Uterus (tissue), 4 donors: ENCODE measurements around the gene UMODL1. TPM values are rescaled to one million over a fixed set of nuclear protein-coding genes. Genes with fewer than 3 reads are reported as not detected.

Experiments used
- DNase-seq, 2 donors: peaks; one replicate each; pipeline ENCODE4 v3.0.0-alpha.2; 2019 to 2020
- H3K27ac ChIP-seq, 2 donors: fragments of 200-600 bp; sonication (generic); 1 replicate in 1 of 2; 2 replicates in 1 of 2; pipeline ENCODE4 v1.5.1; 2016 to 2018
- H3K27me3 ChIP-seq, 2 donors: fragments of 200-600 bp; sonication (generic); one replicate each; pipeline ENCODE4 v1.5.1; 2018 to 2019; ENCODE audit warnings: control low read depth in 1 of 2
- H3K36me3 ChIP-seq, 2 donors: fragments of 200-600 bp; sonication (generic); one replicate each; pipeline ENCODE4 v1.5.1; 2019; ENCODE audit warnings: control low read depth in 1 of 2
- H3K4me1 ChIP-seq, 2 donors: fragments of 200-600 bp; sonication (generic); one replicate each; pipeline ENCODE4 v1.5.1; 2018 to 2019; ENCODE audit warnings: control low read depth in 1 of 2
- H3K4me3 ChIP-seq, 2 donors: fragments of 200-600 bp; sonication (generic); 1 replicate in 1 of 2; 2 replicates in 1 of 2; pipeline ENCODE4 v1.5.1; 2018 to 2019; ENCODE audit warnings: mild to moderate bottlenecking in 1 of 2
- H3K9me3 ChIP-seq, 2 donors: fragments of 200-600 bp; sonication (generic); one replicate each; pipeline ENCODE4 v1.5.1; 2019; ENCODE audit warnings: control low read depth in 1 of 2
- CTCF ChIP-seq, 4 experiments: fragments of 200-600 bp in 2 of 4; fragments of 450-650 bp in 2 of 4; sonication (generic) in 2 of 4; IDR thresholded peaks; one replicate each; pipeline ENCODE4 v1.5.1; 2016 to 2019; ENCODE audit warnings: antibody characterized with exemption in 4 of 4, mild to moderate bottlenecking in 2 of 4, moderate library complexity in 1 of 4
- POLR2A ChIP-seq, 2 donors: fragments of 450-650 bp; IDR thresholded peaks; one replicate each; pipeline ENCODE4 v1.6.1; 2016; ENCODE audit warnings: antibody characterized with exemption in 2 of 2, mild to moderate bottlenecking in 1 of 2, moderate library complexity in 1 of 2
- intact Hi-C: fragments of 100-400 bp; cut with DNase I; formaldehyde crosslinking; loops from one replicate; pipeline ENCODE4 v1.15.1; 2023; ENCODE audit warnings: low total_unique reads
- total RNA-seq, 4 donors: library from RNA; depleted of rRNA in 3 of 4; stranded (reverse); fragments of >200 nt in 3 of 4; gene quantifications; one replicate each; pipeline versions ENCODE4 v1.1.0 to v1.2.4, GENCODE V29; 2014 to 2023
- donor health status: DM: yes; HTN: yes; CAD: no.

The UMODL1 gene
- total RNA-seq, 4 donors from 2014 or later, result not detected

GRCh38 chr21:42107177-42107880 is 36.2 kb downstream of the UMODL1 start:
- TF ChIP-seq POLR2A (IDR thresholded peaks at IDR 0.05) (no peak), CTCF (IDR thresholded peaks at IDR 0.05) (no peak)
- no peaks in the 10 kb centered on the region for H3K27me3 ChIP-seq
- no peaks in the 10 kb centered on the region for H3K36me3 ChIP-seq
- no peak overlapping the region for H3K27ac ChIP-seq
- H3K4me1 ChIP-seq, result no peaks in the 10 kb centered on the region
- no peak overlapping the region for H3K4me3 ChIP-seq
- no peaks in the 10 kb centered on the region for H3K9me3 ChIP-seq
- DNase-seq, result no peak
- intact Hi-C loops, result no loop called here

DNA sequence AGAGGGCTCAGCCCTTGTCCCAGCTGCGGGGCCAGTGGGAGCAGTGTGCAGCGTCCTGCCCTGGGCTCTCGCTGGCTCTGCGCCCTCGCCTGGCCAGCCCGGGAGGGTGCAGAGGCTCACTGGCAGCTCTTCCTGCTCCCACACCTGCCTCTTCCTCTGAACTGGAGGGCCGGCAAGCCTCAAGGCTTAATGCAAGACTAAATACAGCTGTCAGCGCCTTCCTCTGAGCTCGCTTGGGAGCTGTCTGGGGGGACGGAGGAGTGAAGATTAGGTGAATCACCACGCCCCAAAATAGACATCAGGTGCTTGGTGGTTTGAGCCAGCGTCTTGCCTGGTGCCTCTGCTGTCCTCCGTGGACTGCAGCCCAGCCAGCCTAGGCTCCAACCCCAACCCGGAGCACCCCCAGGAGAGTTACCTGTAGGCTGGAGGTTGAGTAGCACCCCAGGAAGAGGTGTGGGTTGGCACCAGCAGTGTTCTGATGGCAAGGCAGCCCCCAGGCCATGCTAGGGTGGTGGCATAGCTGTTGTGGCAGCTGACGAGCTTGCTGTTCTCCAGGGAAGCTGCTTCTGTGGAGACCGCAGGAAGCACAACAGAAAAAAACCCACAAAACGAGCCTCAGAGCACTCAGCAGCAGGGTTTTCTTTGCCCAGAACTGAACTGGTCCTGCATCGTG is 36.9 kb downstream of the UMODL1 start:
- H3K4me3 ChIP-seq, result no peak overlapping the region
- no peak overlapping the region for H3K27ac ChIP-seq
- H3K27me3 ChIP-seq, result no peaks in the 10 kb centered on the region
- no peaks in the 10 kb centered on the region for H3K4me1 ChIP-seq
- H3K36me3 ChIP-seq, result no peaks in the 10 kb centered on the region
- peak in 3 of 4 experiments; percentile 39 to 68 (median 46) for TF ChIP-seq CTCF (IDR thresholded peaks at IDR 0.05)
- TF ChIP-seq POLR2A (IDR thresholded peaks at IDR 0.05), result no peak
- no peak for DNase-seq
- intact Hi-C loops, result no loop called here
- no peaks in the 10 kb centered on the region for H3K9me3 ChIP-seq

- Histone ChIP-seq H3K27ac (no peak overlapping the region), H3K27me3 (no peaks in the 10 kb centered on the region), H3K36me3 (no peaks in the 10 kb centered on the region), H3K4me3 (no peak overlapping the region), H3K9me3 (no peaks in the 10 kb centered on the region), H3K4me1 (no peaks in the 10 kb centered on the region)
- intact Hi-C loops, result no loop called here
- DNase-seq, result no peak
- TF ChIP-seq POLR2A (IDR thresholded peaks at IDR 0.05) (no peak), CTCF (IDR thresholded peaks at IDR 0.05) (no peak)
Measured at GRCh38 chr21:42108554-42109340, 37.6 kb downstream of the UMODL1 start.

DNA sequence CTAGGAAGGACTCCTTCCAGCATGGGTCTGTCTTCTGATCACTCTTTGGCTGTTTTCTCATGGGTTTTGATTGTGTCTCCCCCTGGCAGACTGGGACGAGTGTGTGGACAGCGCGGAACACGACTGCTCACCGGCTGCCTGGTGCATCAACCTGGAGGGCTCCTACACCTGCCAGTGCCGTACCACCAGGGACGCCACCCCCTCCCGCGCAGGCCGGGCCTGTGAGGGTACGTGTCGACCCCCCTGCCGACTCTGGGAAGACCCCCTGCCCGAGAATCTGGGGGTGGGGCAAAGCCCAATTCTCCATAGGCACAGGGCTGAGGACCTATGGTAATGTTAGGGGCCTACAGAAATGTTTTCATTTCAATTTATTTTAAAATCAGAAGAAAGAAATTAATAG is 38.4 kb downstream of the UMODL1 start:
- no peaks in the 10 kb centered on the region for H3K27me3 ChIP-seq

More for the DNA sequence above, 38.4 kb downstream of the UMODL1 start:
- intact Hi-C loops, result no loop called here
- H3K9me3 ChIP-seq, result no peaks in the 10 kb centered on the region
- H3K4me3 ChIP-seq, result no peak overlapping the region
- no peak overlapping the region for H3K27ac ChIP-seq
- H3K36me3 ChIP-seq, result no peaks in the 10 kb centered on the region
- TF ChIP-seq CTCF (IDR thresholded peaks at IDR 0.05) (no peak), POLR2A (IDR thresholded peaks at IDR 0.05) (no peak)
- DNase-seq, result no peak
- no peaks in the 10 kb centered on the region for H3K4me1 ChIP-seq
